ENCODE data around the gene HIVEP3.
A peak's percentile ranks its signal among the peaks of the same experiment; 100 is the strongest.

The HIVEP3 gene

GRCh38 chr1:41882068-41882477, 36.6 kb downstream of the HIVEP3 start:
- Histone ChIP-seq H3K9me3 (ENCODE audit: control insufficient read depth, insufficient read depth, low read length) (no peaks in the 10 kb centered on the region), H3K27ac (ENCODE audit: low read depth, low read length) (no peak overlapping the region), H3K9ac (ENCODE audit: low read depth, low read length) (no peak overlapping the region), H3K4me1 (ENCODE audit: control insufficient read depth, insufficient read depth, low read length) (peaks cover 3% of the 10 kb centered on the region; the same call in 1 of the 2 replicates), H3K36me3 (ENCODE audit: control insufficient read depth, insufficient read depth, low read length) (no peaks in the 10 kb centered on the region), H3K27me3 (ENCODE audit: control insufficient read depth, insufficient read depth, low read length) (no peaks in the 10 kb centered on the region), H3K4me3 (ENCODE audit: low read depth, low read length) (no peak overlapping the region)

- H3K4me3 ChIP-seq (ENCODE audit: low read depth, low read length) = no peak overlapping the region
- H3K27me3 ChIP-seq (ENCODE audit: control insufficient read depth, insufficient read depth, low read length) = no peaks in the 10 kb centered on the region
- H3K9ac ChIP-seq (ENCODE audit: low read depth, low read length) = no peak overlapping the region
- no peak overlapping the region for H3K27ac ChIP-seq (ENCODE audit: low read depth, low read length)
- H3K4me1 ChIP-seq (ENCODE audit: control insufficient read depth, insufficient read depth, low read length) = peaks cover 8% of the 10 kb centered on the region
- H3K36me3 ChIP-seq (ENCODE audit: control insufficient read depth, insufficient read depth, low read length) = no peaks in the 10 kb centered on the region
- H3K9me3 ChIP-seq (ENCODE audit: control insufficient read depth, insufficient read depth, low read length) = no peaks in the 10 kb centered on the region
Observed at GRCh38 chr1:41880950-41881885, 37.5 kb downstream of the HIVEP3 start.

GRCh38 chr1:41880261-41880660, 38.5 kb downstream of the HIVEP3 start:
- Histone ChIP-seq H3K27ac (ENCODE audit: low read depth, low read length) (no peak overlapping the region), H3K36me3 (ENCODE audit: control insufficient read depth, insufficient read depth, low read length) (no peaks in the 10 kb centered on the region), H3K4me3 (ENCODE audit: low read depth, low read length) (no peak overlapping the region), H3K4me1 (ENCODE audit: control insufficient read depth, insufficient read depth, low read length) (peaks cover 11% of the 10 kb centered on the region), H3K27me3 (ENCODE audit: control insufficient read depth, insufficient read depth, low read length) (no peaks in the 10 kb centered on the region), H3K9ac (ENCODE audit: low read depth, low read length) (no peak overlapping the region), H3K9me3 (ENCODE audit: control insufficient read depth, insufficient read depth, low read length) (no peaks in the 10 kb centered on the region)

- no peak overlapping the region for H3K9ac ChIP-seq (ENCODE audit: low read depth, low read length)
- H3K27ac ChIP-seq (ENCODE audit: low read depth, low read length) = no peak overlapping the region
- no peak overlapping the region for H3K4me3 ChIP-seq (ENCODE audit: low read depth, low read length)
- peaks cover 17% of the 10 kb centered on the region for H3K4me1 ChIP-seq (ENCODE audit: control insufficient read depth, insufficient read depth, low read length)
- H3K27me3 ChIP-seq (ENCODE audit: control insufficient read depth, insufficient read depth, low read length) = no peaks in the 10 kb centered on the region
- no peaks in the 10 kb centered on the region for H3K9me3 ChIP-seq (ENCODE audit: control insufficient read depth, insufficient read depth, low read length)
- no peaks in the 10 kb centered on the region for H3K36me3 ChIP-seq (ENCODE audit: control insufficient read depth, insufficient read depth, low read length)
Observed at GRCh38 chr1:41879617-41880016, 39.1 kb downstream of the HIVEP3 start.

GRCh38 chr1:41878911-41879310, 39.8 kb downstream of the HIVEP3 start:
- H3K27me3 ChIP-seq (ENCODE audit: control insufficient read depth, insufficient read depth, low read length) = no peaks in the 10 kb centered on the region
- H3K9me3 ChIP-seq (ENCODE audit: control insufficient read depth, insufficient read depth, low read length) = no peaks in the 10 kb centered on the region
- H3K36me3 ChIP-seq (ENCODE audit: control insufficient read depth, insufficient read depth, low read length) = no peaks in the 10 kb centered on the region
- no peak overlapping the region for H3K4me3 ChIP-seq (ENCODE audit: low read depth, low read length)
- H3K9ac ChIP-seq (ENCODE audit: low read depth, low read length) = no peak overlapping the region
- H3K27ac ChIP-seq (ENCODE audit: low read depth, low read length) = no peak overlapping the region
- peaks cover 24% of the 10 kb centered on the region for H3K4me1 ChIP-seq (ENCODE audit: control insufficient read depth, insufficient read depth, low read length)

GRCh38 chr1:41878495-41878894, 40.2 kb downstream of the HIVEP3 start:
- no peaks in the 10 kb centered on the region for H3K9me3 ChIP-seq (ENCODE audit: control insufficient read depth, insufficient read depth, low read length)
- H3K4me3 ChIP-seq (ENCODE audit: low read depth, low read length) = no peak overlapping the region
- H3K36me3 ChIP-seq (ENCODE audit: control insufficient read depth, insufficient read depth, low read length) = no peaks in the 10 kb centered on the region
- H3K4me1 ChIP-seq (ENCODE audit: control insufficient read depth, insufficient read depth, low read length) = peaks cover 28% of the 10 kb centered on the region
- H3K9ac ChIP-seq (ENCODE audit: low read depth, low read length) = no peak overlapping the region
- H3K27me3 ChIP-seq (ENCODE audit: control insufficient read depth, insufficient read depth, low read length) = no peaks in the 10 kb centered on the region
- H3K27ac ChIP-seq (ENCODE audit: low read depth, low read length) = no peak overlapping the region

- no peaks in the 10 kb centered on the region for H3K27me3 ChIP-seq (ENCODE audit: control insufficient read depth, insufficient read depth, low read length)
- no peaks in the 10 kb centered on the region for H3K36me3 ChIP-seq (ENCODE audit: control insufficient read depth, insufficient read depth, low read length)
- H3K27ac ChIP-seq (ENCODE audit: low read depth, low read length) = no peak overlapping the region
- H3K9ac ChIP-seq (ENCODE audit: low read depth, low read length) = no peak overlapping the region
- H3K4me1 ChIP-seq (ENCODE audit: control insufficient read depth, insufficient read depth, low read length) = peaks cover 32% of the 10 kb centered on the region
- no peak overlapping the region for H3K4me3 ChIP-seq (ENCODE audit: low read depth, low read length)
- H3K9me3 ChIP-seq (ENCODE audit: control insufficient read depth, insufficient read depth, low read length) = no peaks in the 10 kb centered on the region
Observed at GRCh38 chr1:41876576-41877445, 41.9 kb downstream of the HIVEP3 start.

GRCh38 chr1:41875487-41875886, 43.2 kb downstream of the HIVEP3 start:
- H3K4me1 ChIP-seq (ENCODE audit: control insufficient read depth, insufficient read depth, low read length) = peaks cover 37% of the 10 kb centered on the region
- H3K27ac ChIP-seq (ENCODE audit: low read depth, low read length) = no peak overlapping the region
- H3K9me3 ChIP-seq (ENCODE audit: control insufficient read depth, insufficient read depth, low read length) = no peaks in the 10 kb centered on the region
- no peak overlapping the region for H3K9ac ChIP-seq (ENCODE audit: low read depth, low read length)
- no peak overlapping the region for H3K4me3 ChIP-seq (ENCODE audit: low read depth, low read length)
- H3K36me3 ChIP-seq (ENCODE audit: control insufficient read depth, insufficient read depth, low read length) = no peaks in the 10 kb centered on the region
- H3K27me3 ChIP-seq (ENCODE audit: control insufficient read depth, insufficient read depth, low read length) = no peaks in the 10 kb centered on the region

- Histone ChIP-seq H3K9ac (ENCODE audit: low read depth, low read length) (no peak overlapping the region), H3K4me3 (ENCODE audit: low read depth, low read length) (no peak overlapping the region)
Observed at GRCh38 chr1:41874903-41875411, 43.8 kb downstream of the HIVEP3 start.

GRCh38 chr1:41874151-41874719, 44.5 kb downstream of the HIVEP3 start:
- Histone ChIP-seq H3K36me3 (ENCODE audit: control insufficient read depth, insufficient read depth, low read length) (no peaks in the 10 kb centered on the region), H3K27me3 (ENCODE audit: control insufficient read depth, insufficient read depth, low read length) (no peaks in the 10 kb centered on the region), H3K4me3 (ENCODE audit: low read depth, low read length) (no peak overlapping the region), H3K4me1 (ENCODE audit: control insufficient read depth, insufficient read depth, low read length) (peaks cover 49% of the 10 kb centered on the region), H3K27ac (ENCODE audit: low read depth, low read length) (peak overlapping the region; percentile 36), H3K9me3 (ENCODE audit: control insufficient read depth, insufficient read depth, low read length) (no peaks in the 10 kb centered on the region), H3K9ac (ENCODE audit: low read depth, low read length) (no peak overlapping the region)

More at GRCh38 chr1:41874903-41875411, 43.8 kb downstream of the HIVEP3 start:
- H3K27me3 ChIP-seq (ENCODE audit: control insufficient read depth, insufficient read depth, low read length) = no peaks in the 10 kb centered on the region
- peaks cover 42% of the 10 kb centered on the region for H3K4me1 ChIP-seq (ENCODE audit: control insufficient read depth, insufficient read depth, low read length)
- no peaks in the 10 kb centered on the region for H3K36me3 ChIP-seq (ENCODE audit: control insufficient read depth, insufficient read depth, low read length)
- no peaks in the 10 kb centered on the region for H3K9me3 ChIP-seq (ENCODE audit: control insufficient read depth, insufficient read depth, low read length)
- peak overlapping the region; percentile 36 for H3K27ac ChIP-seq (ENCODE audit: low read depth, low read length)
